ENCODE data around the gene HOMER2. TPM values are rescaled to one million over a fixed set of nuclear protein-coding genes. Genes with fewer than 3 reads are reported as not detected.

HOMER2 gene
- polyA plus RNA-seq, 1 experiment = 0.83 TPM

- POLR2A ChIA-PET = no interaction called here
- H3K27me3 ChIP-seq (ENCODE audit: control insufficient read depth, insufficient read depth, low read length) = no peaks in the 10 kb centered on the region
- TF ChIP-seq, protein P1, sequence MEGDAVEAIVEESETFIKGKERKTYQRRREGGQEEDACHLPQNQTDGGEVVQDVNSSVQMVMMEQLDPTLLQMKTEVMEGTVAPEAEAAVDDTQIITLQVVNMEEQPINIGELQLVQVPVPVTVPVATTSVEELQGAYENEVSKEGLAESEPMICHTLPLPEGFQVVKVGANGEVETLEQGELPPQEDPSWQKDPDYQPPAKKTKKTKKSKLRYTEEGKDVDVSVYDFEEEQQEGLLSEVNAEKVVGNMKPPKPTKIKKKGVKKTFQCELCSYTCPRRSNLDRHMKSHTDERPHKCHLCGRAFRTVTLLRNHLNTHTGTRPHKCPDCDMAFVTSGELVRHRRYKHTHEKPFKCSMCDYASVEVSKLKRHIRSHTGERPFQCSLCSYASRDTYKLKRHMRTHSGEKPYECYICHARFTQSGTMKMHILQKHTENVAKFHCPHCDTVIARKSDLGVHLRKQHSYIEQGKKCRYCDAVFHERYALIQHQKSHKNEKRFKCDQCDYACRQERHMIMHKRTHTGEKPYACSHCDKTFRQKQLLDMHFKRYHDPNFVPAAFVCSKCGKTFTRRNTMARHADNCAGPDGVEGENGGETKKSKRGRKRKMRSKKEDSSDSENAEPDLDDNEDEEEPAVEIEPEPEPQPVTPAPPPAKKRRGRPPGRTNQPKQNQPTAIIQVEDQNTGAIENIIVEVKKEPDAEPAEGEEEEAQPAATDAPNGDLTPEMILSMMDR (IDR thresholded peaks at IDR 0.05; ENCODE audit: insufficient read depth, low read depth, low read length) = no peak
- no peak for DNase-seq (ENCODE audit: low read depth)
- H3K4me3 ChIP-seq (ENCODE audit: low read depth, low read length) = no peak overlapping the region
- CTCF ChIA-PET = no interaction called here
- H3K36me3 ChIP-seq (ENCODE audit: control insufficient read depth, insufficient read depth, low read length) = no peaks in the 10 kb centered on the region
Measured at GRCh38 chr15:82864967-82865366, 87.6 kb downstream of the HOMER2 start.

GRCh38 chr15:82862886-82863285 is 89.6 kb downstream of the HOMER2 start:
- H3K27me3 ChIP-seq (ENCODE audit: control insufficient read depth, insufficient read depth, low read length) = no peaks in the 10 kb centered on the region
- H3K36me3 ChIP-seq (ENCODE audit: control insufficient read depth, insufficient read depth, low read length) = no peaks in the 10 kb centered on the region
- POLR2A ChIA-PET = no interaction called here
- CTCF ChIA-PET = no interaction called here
- no peak for DNase-seq (ENCODE audit: low read depth)
- H3K4me3 ChIP-seq (ENCODE audit: low read depth, low read length) = no peak overlapping the region
- TF ChIP-seq, protein P1 (IDR thresholded peaks at IDR 0.05; ENCODE audit: insufficient read depth, low read depth, low read length) = no peak

DNA sequence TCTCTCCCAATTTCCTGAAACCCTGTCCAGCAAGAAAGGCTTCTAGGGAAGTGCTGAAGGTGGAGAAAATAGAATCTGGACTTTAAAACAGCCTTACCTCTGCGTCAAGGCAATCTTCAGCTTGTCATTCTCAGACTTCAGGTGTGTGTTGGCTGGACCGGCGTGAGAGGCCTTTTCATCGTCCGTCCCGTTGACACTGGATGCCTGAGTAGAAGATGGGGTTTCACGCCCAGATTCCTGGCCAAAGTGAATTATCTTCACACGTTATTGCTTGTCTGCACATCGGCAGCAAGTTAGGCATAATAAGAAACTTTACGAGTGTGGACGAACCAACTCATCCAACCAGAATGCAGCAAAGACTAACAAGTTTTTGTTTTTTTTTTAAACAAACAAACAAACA is 93.6 kb downstream of the HOMER2 start:
- TF ChIP-seq, protein P1 (IDR thresholded peaks at IDR 0.05; ENCODE audit: insufficient read depth, low read depth, low read length) = no peak
- ChIA-PET CTCF (interaction anchor here (1.1 kb wide), 1 partner anchor 134 kb away, joined by 3 read pairs; no protein-coding TSS in a partner anchor), POLR2A (no interaction called here)
- H3K4me3 ChIP-seq (ENCODE audit: low read depth, low read length) = no peak overlapping the region
- no peaks in the 10 kb centered on the region for H3K27me3 ChIP-seq (ENCODE audit: control insufficient read depth, insufficient read depth, low read length)
- H3K36me3 ChIP-seq (ENCODE audit: control insufficient read depth, insufficient read depth, low read length) = no peaks in the 10 kb centered on the region
- no peak for DNase-seq (ENCODE audit: low read depth)

- Histone ChIP-seq H3K36me3 (ENCODE audit: control insufficient read depth, insufficient read depth, low read length) (no peaks in the 10 kb centered on the region), H3K4me3 (ENCODE audit: low read depth, low read length) (no peak overlapping the region), H3K27me3 (ENCODE audit: control insufficient read depth, insufficient read depth, low read length) (no peaks in the 10 kb centered on the region)
- TF ChIP-seq, protein P1 (IDR thresholded peaks at IDR 0.05; ENCODE audit: insufficient read depth, low read depth, low read length) = no peak
- DNase-seq (ENCODE audit: low read depth) = no peak
- ChIA-PET CTCF (interaction anchor here (1.1 to 1.2 kb wide), 2 partner anchors 24 to 154 kb away, joined by 3 read pairs; no protein-coding TSS in a partner anchor), POLR2A (no interaction called here)
Measured at GRCh38 chr15:82856397-82857170, 95.9 kb downstream of the HOMER2 start.

DNA sequence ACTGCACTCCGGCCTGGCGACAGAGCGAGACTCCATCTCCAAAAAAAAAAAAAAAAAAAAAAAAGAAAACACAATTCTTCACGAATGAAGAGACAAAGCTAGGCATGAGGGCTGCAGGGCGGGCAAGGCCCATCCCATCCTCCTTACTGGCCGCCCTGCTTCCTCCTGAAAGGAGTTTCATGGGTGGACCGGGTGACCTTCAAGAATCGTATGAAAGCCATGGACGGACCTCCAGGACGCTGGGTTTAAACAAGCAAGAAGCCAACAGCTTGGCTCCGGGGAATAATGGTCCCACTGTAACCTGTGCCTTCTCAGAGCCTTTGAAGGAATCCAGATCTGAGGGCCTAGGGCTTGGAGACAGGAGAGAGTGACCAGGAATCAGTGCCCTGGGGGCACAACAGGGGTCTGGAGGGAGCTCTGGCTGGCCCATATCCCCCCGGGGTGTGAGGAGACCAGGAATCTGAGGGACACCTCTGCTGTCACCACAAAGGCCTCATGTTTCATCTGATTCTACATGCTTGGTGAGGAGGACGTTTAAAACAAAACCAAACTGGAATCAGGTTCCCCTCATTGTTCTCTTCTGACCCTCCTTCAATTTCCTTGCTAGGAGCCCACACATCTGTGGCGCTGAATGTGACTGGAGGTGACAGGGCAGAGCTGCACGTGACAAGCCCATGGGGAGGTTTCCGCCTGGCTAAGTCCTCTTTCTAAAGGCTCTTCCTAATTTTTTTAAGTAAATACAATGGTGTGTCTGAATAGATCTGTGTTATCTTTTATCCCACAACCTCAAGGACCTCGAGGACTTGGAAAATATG is 97.0 kb downstream of the HOMER2 start:
- Histone ChIP-seq H3K27me3 (ENCODE audit: control insufficient read depth, insufficient read depth, low read length) (no peaks in the 10 kb centered on the region), H3K4me3 (ENCODE audit: low read depth, low read length) (no peak overlapping the region), H3K36me3 (ENCODE audit: control insufficient read depth, insufficient read depth, low read length) (no peaks in the 10 kb centered on the region)
- ChIA-PET POLR2A (no interaction called here), CTCF (interaction anchor here (1.1 kb wide), 1 partner anchor 23 kb away, joined by 3 read pairs; no protein-coding TSS in a partner anchor)
- TF ChIP-seq, protein P1 (IDR thresholded peaks at IDR 0.05; ENCODE audit: insufficient read depth, low read depth, low read length) = no peak
- DNase-seq (ENCODE audit: low read depth) = no peak

Measured in BJ (cell line).